SK-N-SH (cell line): ENCODE measurements around the gene TMEM25. TPM values are rescaled to one million over a fixed set of nuclear protein-coding genes. Genes with fewer than 3 reads are reported as not detected.

Source experiments
- CTCF ChIA-PET: fragments of 300-600, 350-600 bp; formaldehyde crosslinking; extraction: SDS; loops from one replicate; lab custom pipeline; 2021; lab: Yijun Ruan, JAX
- POLR2A ChIA-PET: fragments of 350-600 bp; sonication (Branson Sonifier 250); formaldehyde crosslinking; extraction: SDS; loops from one replicate; lab custom pipeline; 2020; ENCODE audit warnings: antibody characterized with exemption, inconsistent platforms; lab: Yijun Ruan, JAX
- DNase-seq: peaks from one replicate; pipeline ENCODE4 v3.0.0; 2012
- H2AFZ ChIP-seq: fragments of 200-600 bp; sonication (generic); 2 replicates; pipeline ENCODE4 v1.8.1; 2016; ENCODE audit warnings: antibody characterized with exemption, mild to moderate bottlenecking, low read depth
- H3F3A ChIP-seq: fragments of 200-600 bp; sonication (generic); replicated peaks from 2 replicates; pipeline ENCODE3; 2016; ENCODE audit warnings: antibody characterized with exemption, mild to moderate bottlenecking; ENCODE audit not compliant: insufficient read depth
- H3K27ac ChIP-seq, 2 experiments: fragments of 200-500 bp in 1 of 2; fragments of 200-600 bp in 1 of 2; sonication (Bioruptor generic) in 1 of 2; sonication (generic), shearing (Covaris generic) in 1 of 2; 2 replicates each; pipeline versions ENCODE4 v1.5.1 to v1.6.1; 2014 to 2016; ENCODE audit warnings: low read depth in 2 of 2, inconsistent platforms in 1 of 2, low read length in 1 of 2, mild to moderate bottlenecking in 1 of 2, mixed read lengths in 1 of 2
- H3K27me3 ChIP-seq: fragments of 200-600 bp; sonication (generic), shearing (Covaris generic); 2 replicates; pipeline ENCODE4 v1.6.1; 2016; ENCODE audit warnings: mixed run types; ENCODE audit not compliant: insufficient read depth
- H3K36me3 ChIP-seq, 2 experiments: fragments of 200-500 bp in 1 of 2; fragments of 200-600 bp in 1 of 2; sonication (Bioruptor generic) in 1 of 2; sonication (generic) in 1 of 2; replicated peaks in 1 of 2; 2 replicates each; pipeline versions ENCODE3 to v1.5.1; 2014 to 2016; ENCODE audit warnings: low read length in 1 of 2, mild to moderate bottlenecking in 1 of 2; ENCODE audit not compliant: insufficient read depth in 2 of 2, control insufficient read depth in 1 of 2
- H3K4me1 ChIP-seq, 2 experiments: fragments of 200-500 bp in 1 of 2; fragments of 200-600 bp in 1 of 2; sonication (Bioruptor generic) in 1 of 2; sonication (generic), shearing (Covaris generic) in 1 of 2; 2 replicates each; pipeline versions ENCODE4 v1.5.1 to v1.6.1; 2014 to 2016; ENCODE audit warnings: low read depth in 1 of 2, low read length in 1 of 2, mixed run types in 1 of 2; ENCODE audit not compliant: insufficient read depth in 2 of 2, control insufficient read depth in 1 of 2
- H3K4me2 ChIP-seq: fragments of 200-600 bp; sonication (generic), shearing (Covaris generic); 2 replicates; pipeline ENCODE4 v1.6.1; 2017; ENCODE audit warnings: mixed run types
- H3K4me3 ChIP-seq, 2 experiments: fragments of 200-500 bp in 1 of 2; fragments of 200-600 bp in 1 of 2; sonication (Bioruptor generic) in 1 of 2; sonication (generic), shearing (Covaris generic) in 1 of 2; 2 replicates each; pipeline versions ENCODE4 v1.5.1 to v1.8.1; 2014 to 2016; ENCODE audit warnings: low read depth in 2 of 2, inconsistent platforms in 1 of 2, low read length in 1 of 2, mild to moderate bottlenecking in 1 of 2, mixed read lengths in 1 of 2, moderate library complexity in 1 of 2
- H3K79me2 ChIP-seq: fragments of 200-600 bp; sonication (generic); 2 replicates; pipeline ENCODE4 v1.8.1; 2017; ENCODE audit warnings: mild to moderate bottlenecking; ENCODE audit not compliant: insufficient read depth
- H3K9ac ChIP-seq: fragments of 200-600 bp; sonication (generic); 2 replicates; pipeline ENCODE4 v1.6.1; 2017; ENCODE audit warnings: mixed run types
- H3K9me2 ChIP-seq: fragments of 200-600 bp; sonication (generic); 2 replicates; pipeline ENCODE4 v1.6.1; 2017; ENCODE audit warnings: mixed run types
- H3K9me3 ChIP-seq: fragments of 200-600 bp; sonication (generic); 2 replicates; pipeline ENCODE4 v1.6.1; 2017; ENCODE audit warnings: mixed run types, mild to moderate bottlenecking, moderate library complexity
- H4K20me1 ChIP-seq: fragments of 200-600 bp; sonication (generic); 2 replicates; pipeline ENCODE4 v1.6.1; 2017; ENCODE audit warnings: mild to moderate bottlenecking, mixed run types; ENCODE audit not compliant: insufficient read depth
- EP300 ChIP-seq, 2 experiments: IDR thresholded peaks; 2 replicates each; pipeline versions ENCODE4 v1.4.0 to v1.6.1; 2012; ENCODE audit warnings: borderline replicate concordance in 1 of 2, low read depth in 1 of 2, low read length in 1 of 2
- EZH2phosphoT487 ChIP-seq: fragments of 200-600 bp; sonication (generic); IDR thresholded peaks from 2 replicates; pipeline ENCODE4 v1.6.1; 2017; ENCODE audit warnings: low read depth, mixed run types, mild to moderate bottlenecking, antibody characterized with exemption, moderate library complexity, borderline replicate concordance
- FOSL2 ChIP-seq: IDR thresholded peaks from 2 replicates; pipeline ENCODE4 v1.4.0; 2012; ENCODE audit warnings: low read depth, mild to moderate bottlenecking, moderate library complexity, borderline replicate concordance
- GATA2 ChIP-seq: sonication (generic); formaldehyde crosslinking; IDR thresholded peaks from 2 replicates; pipeline ENCODE4 v1.5.0; 2020; ENCODE audit warnings: mild to moderate bottlenecking, missing genetic modification reagents
- JUND ChIP-seq: IDR thresholded peaks from 2 replicates; pipeline ENCODE4 v1.4.0; 2012
- MEF2A ChIP-seq: IDR thresholded peaks from 2 replicates; pipeline ENCODE4 v1.4.0; 2012; ENCODE audit warnings: low read depth, borderline replicate concordance
- NRF1 ChIP-seq: IDR thresholded peaks from 2 replicates; pipeline ENCODE4 v1.6.1; 2012; ENCODE audit warnings: low read depth, mild to moderate bottlenecking, low read length
- POLR2AphosphoS5 ChIP-seq: IDR thresholded peaks from 2 replicates; pipeline ENCODE4 v1.6.1; 2012; ENCODE audit warnings: low read depth, low read length
- RAD21 ChIP-seq: IDR thresholded peaks from 2 replicates; pipeline ENCODE4 v1.6.1; 2012; ENCODE audit warnings: mild to moderate bottlenecking, low read length
- RCOR1 ChIP-seq: fragments of 150-350 bp; IDR thresholded peaks from 2 replicates; pipeline ENCODE4 v1.6.1; 2017; ENCODE audit warnings: antibody characterized with exemption, low read length
- RFX5 ChIP-seq: IDR thresholded peaks from 2 replicates; pipeline ENCODE4 v1.6.1; 2012; ENCODE audit warnings: mild to moderate bottlenecking, improper control_type of control experiment, low read length
- WGBS: methylation state at CpG from one replicate; pipeline ENCODE4 v1.1.6; 2017; ENCODE audit warnings: low lambda C conversion rate; 5-methylcytosine and 5-hydroxymethylcytosine counted together
- polyA plus RNA-seq, 3 experiments: library from polyadenylated mRNA; depleted of rRNA; stranded (reverse); fragments of >200 nt; gene quantifications; 2 replicates each; pipeline ENCODE4 v1.2.3, GENCODE V29; 2012
- TF ChIP-seq, protein P1 (sequence below): IDR thresholded peaks from 2 replicates; pipeline ENCODE4 v1.4.0; 2012; ENCODE audit warnings: low read depth, borderline replicate concordance
- TF ChIP-seq, protein P2 (sequence below): fragments of 200-600 bp; sonication (generic); IDR thresholded peaks from 2 replicates; pipeline ENCODE4 v1.6.1; 2017; ENCODE audit warnings: antibody characterized with exemption, mild to moderate bottlenecking, moderate library complexity

TMEM25 gene
- polyA plus RNA-seq, 1 of the 3 experiments (the other 2 are of a cell fraction): 30.0 TPM

- Histone ChIP-seq H3K36me3 (peaks cover 4 to 5% of the 10 kb centered on the region in 2 experiments), H4K20me1 (no peaks in the 10 kb centered on the region), H3K4me2 (no peak overlapping the region), H3K79me2 (no peaks in the 10 kb centered on the region), H3K9me2 (no peaks in the 10 kb centered on the region), H3K9ac (no peak overlapping the region), H3K4me1 (no peaks in the 10 kb centered on the region), H3K27ac (no peak overlapping the region)
- no peak for DNase-seq
- TF ChIP-seq POLR2AphosphoS5: no peak
- no peak for TF ChIP-seq FOSL2
- TF ChIP-seq, all 33 proteins: peak for 0
- ChIA-PET POLR2A (interaction anchor here (0.6 to 1.4 kb wide), 2 partner anchors 109 to 1952 kb away, joined by 3 to 4 read pairs; partner anchors contain the start of gene KMT2A), CTCF (interaction anchor here (1.1 kb wide), 1 partner anchor 9 kb away, joined by 3 read pairs; no protein-coding TSS in a partner anchor)
- H3K9me3 ChIP-seq: no peaks in the 10 kb centered on the region
- WGBS: 51% methylated on average over 3 of the region's 3 CpGs
- no peak overlapping the region for H2AFZ ChIP-seq
- H3F3A ChIP-seq: peaks cover 3% of the 10 kb centered on the region
- H3K4me3 ChIP-seq: no peak overlapping the region
- no peaks in the 10 kb centered on the region for H3K27me3 ChIP-seq
These were observed 13.6 kb downstream of the TMEM25 start for GRCh38 chr11:118544647-118545010.

DNA sequence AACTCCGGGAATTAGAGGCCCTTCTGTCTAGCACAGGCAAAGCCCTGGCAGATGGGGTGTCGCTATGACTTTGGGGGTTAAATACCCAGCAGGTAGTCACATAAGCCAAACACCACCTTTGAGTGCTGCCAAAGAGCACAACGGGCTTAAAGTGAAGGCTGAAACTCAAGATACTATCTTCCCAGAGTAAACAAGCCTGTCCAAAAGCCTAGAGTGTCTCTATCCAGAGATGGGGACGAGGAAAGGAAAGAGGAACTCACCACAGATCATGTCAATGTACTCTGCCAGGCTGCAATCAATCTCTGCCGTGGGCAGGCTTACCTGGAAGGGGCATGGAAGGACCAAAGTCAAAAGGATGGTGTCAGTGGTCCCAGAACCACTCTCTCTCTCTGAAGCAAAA is 14.5 kb downstream of the TMEM25 start:
- ChIA-PET POLR2A (interaction anchor here (1.4 kb wide), 1 partner anchor 110 kb away, joined by 4 read pairs; the partner anchor contains the start of gene KMT2A), CTCF (no interaction called here)
- TF ChIP-seq EP300 (IDR thresholded peaks at IDR 0.05; ENCODE audit: borderline replicate concordance in 1 of 2, low read depth in 1 of 2, low read length in 1 of 2) (no peak), RCOR1 (no peak), RFX5 (no peak), JUND (no peak), EZH2phosphoT487 (no peak), RAD21 (no peak), MEF2A (no peak), NRF1 (no peak), GATA2 (CRISPR knock-in tag) (no peak)
- TF ChIP-seq, protein P1, sequence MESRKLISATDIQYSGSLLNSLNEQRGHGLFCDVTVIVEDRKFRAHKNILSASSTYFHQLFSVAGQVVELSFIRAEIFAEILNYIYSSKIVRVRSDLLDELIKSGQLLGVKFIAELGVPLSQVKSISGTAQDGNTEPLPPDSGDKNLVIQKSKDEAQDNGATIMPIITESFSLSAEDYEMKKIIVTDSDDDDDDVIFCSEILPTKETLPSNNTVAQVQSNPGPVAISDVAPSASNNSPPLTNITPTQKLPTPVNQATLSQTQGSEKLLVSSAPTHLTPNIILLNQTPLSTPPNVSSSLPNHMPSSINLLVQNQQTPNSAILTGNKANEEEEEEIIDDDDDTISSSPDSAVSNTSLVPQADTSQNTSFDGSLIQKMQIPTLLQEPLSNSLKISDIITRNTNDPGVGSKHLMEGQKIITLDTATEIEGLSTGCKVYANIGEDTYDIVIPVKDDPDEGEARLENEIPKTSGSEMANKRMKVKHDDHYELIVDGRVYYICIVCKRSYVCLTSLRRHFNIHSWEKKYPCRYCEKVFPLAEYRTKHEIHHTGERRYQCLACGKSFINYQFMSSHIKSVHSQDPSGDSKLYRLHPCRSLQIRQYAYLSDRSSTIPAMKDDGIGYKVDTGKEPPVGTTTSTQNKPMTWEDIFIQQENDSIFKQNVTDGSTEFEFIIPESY: no peak
- TF ChIP-seq, protein P2, sequence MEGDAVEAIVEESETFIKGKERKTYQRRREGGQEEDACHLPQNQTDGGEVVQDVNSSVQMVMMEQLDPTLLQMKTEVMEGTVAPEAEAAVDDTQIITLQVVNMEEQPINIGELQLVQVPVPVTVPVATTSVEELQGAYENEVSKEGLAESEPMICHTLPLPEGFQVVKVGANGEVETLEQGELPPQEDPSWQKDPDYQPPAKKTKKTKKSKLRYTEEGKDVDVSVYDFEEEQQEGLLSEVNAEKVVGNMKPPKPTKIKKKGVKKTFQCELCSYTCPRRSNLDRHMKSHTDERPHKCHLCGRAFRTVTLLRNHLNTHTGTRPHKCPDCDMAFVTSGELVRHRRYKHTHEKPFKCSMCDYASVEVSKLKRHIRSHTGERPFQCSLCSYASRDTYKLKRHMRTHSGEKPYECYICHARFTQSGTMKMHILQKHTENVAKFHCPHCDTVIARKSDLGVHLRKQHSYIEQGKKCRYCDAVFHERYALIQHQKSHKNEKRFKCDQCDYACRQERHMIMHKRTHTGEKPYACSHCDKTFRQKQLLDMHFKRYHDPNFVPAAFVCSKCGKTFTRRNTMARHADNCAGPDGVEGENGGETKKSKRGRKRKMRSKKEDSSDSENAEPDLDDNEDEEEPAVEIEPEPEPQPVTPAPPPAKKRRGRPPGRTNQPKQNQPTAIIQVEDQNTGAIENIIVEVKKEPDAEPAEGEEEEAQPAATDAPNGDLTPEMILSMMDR: no peak
- Histone ChIP-seq H3F3A (peaks cover 3% of the 10 kb centered on the region), H3K4me3 (no peak overlapping the region), H3K9ac (no peak overlapping the region), H3K36me3 (peaks cover 4 to 5% of the 10 kb centered on the region in 2 experiments), H3K27ac (no peak overlapping the region), H3K9me3 (no peaks in the 10 kb centered on the region), H3K79me2 (no peaks in the 10 kb centered on the region), H3K4me2 (no peak overlapping the region), H4K20me1 (no peaks in the 10 kb centered on the region), H2AFZ (no peak overlapping the region), H3K27me3 (no peaks in the 10 kb centered on the region), H3K9me2 (no peaks in the 10 kb centered on the region), H3K4me1 (no peaks in the 10 kb centered on the region)
- no peak for DNase-seq
- 68% methylated on average over 5 of the region's 5 CpGs for WGBS
